SK-N-SH (cell line): ENCODE measurements around the gene URAD. TPM values are rescaled to one million over a fixed set of nuclear protein-coding genes. Genes with fewer than 3 reads are reported as not detected.

Source experiments
- CTCF ChIA-PET: fragments of 300-600, 350-600 bp; formaldehyde crosslinking; extraction: SDS; loops from one replicate; lab custom pipeline; 2021; lab: Yijun Ruan, JAX
- POLR2A ChIA-PET: fragments of 350-600 bp; sonication (Branson Sonifier 250); formaldehyde crosslinking; extraction: SDS; loops from one replicate; lab custom pipeline; 2020; ENCODE audit warnings: antibody characterized with exemption, inconsistent platforms; lab: Yijun Ruan, JAX
- DNase-seq: peaks from one replicate; pipeline ENCODE4 v3.0.0; 2012
- H2AFZ ChIP-seq: fragments of 200-600 bp; sonication (generic); 2 replicates; pipeline ENCODE4 v1.8.1; 2016; ENCODE audit warnings: antibody characterized with exemption, mild to moderate bottlenecking, low read depth
- H3F3A ChIP-seq: fragments of 200-600 bp; sonication (generic); replicated peaks from 2 replicates; pipeline ENCODE3; 2016; ENCODE audit warnings: antibody characterized with exemption, mild to moderate bottlenecking; ENCODE audit not compliant: insufficient read depth
- H3K27ac ChIP-seq, 2 experiments: fragments of 200-500 bp in 1 of 2; fragments of 200-600 bp in 1 of 2; sonication (Bioruptor generic) in 1 of 2; sonication (generic), shearing (Covaris generic) in 1 of 2; 2 replicates each; pipeline versions ENCODE4 v1.5.1 to v1.6.1; 2014 to 2016; ENCODE audit warnings: low read depth in 2 of 2, inconsistent platforms in 1 of 2, low read length in 1 of 2, mild to moderate bottlenecking in 1 of 2, mixed read lengths in 1 of 2
- H3K27me3 ChIP-seq: fragments of 200-600 bp; sonication (generic), shearing (Covaris generic); 2 replicates; pipeline ENCODE4 v1.6.1; 2016; ENCODE audit warnings: mixed run types; ENCODE audit not compliant: insufficient read depth
- H3K36me3 ChIP-seq, 2 experiments: fragments of 200-500 bp in 1 of 2; fragments of 200-600 bp in 1 of 2; sonication (Bioruptor generic) in 1 of 2; sonication (generic) in 1 of 2; replicated peaks in 1 of 2; 2 replicates each; pipeline versions ENCODE3 to v1.5.1; 2014 to 2016; ENCODE audit warnings: low read length in 1 of 2, mild to moderate bottlenecking in 1 of 2; ENCODE audit not compliant: insufficient read depth in 2 of 2, control insufficient read depth in 1 of 2
- H3K4me1 ChIP-seq, 2 experiments: fragments of 200-500 bp in 1 of 2; fragments of 200-600 bp in 1 of 2; sonication (Bioruptor generic) in 1 of 2; sonication (generic), shearing (Covaris generic) in 1 of 2; 2 replicates each; pipeline versions ENCODE4 v1.5.1 to v1.6.1; 2014 to 2016; ENCODE audit warnings: low read depth in 1 of 2, low read length in 1 of 2, mixed run types in 1 of 2; ENCODE audit not compliant: insufficient read depth in 2 of 2, control insufficient read depth in 1 of 2
- H3K4me2 ChIP-seq: fragments of 200-600 bp; sonication (generic), shearing (Covaris generic); 2 replicates; pipeline ENCODE4 v1.6.1; 2017; ENCODE audit warnings: mixed run types
- H3K4me3 ChIP-seq, 2 experiments: fragments of 200-500 bp in 1 of 2; fragments of 200-600 bp in 1 of 2; sonication (Bioruptor generic) in 1 of 2; sonication (generic), shearing (Covaris generic) in 1 of 2; 2 replicates each; pipeline versions ENCODE4 v1.5.1 to v1.8.1; 2014 to 2016; ENCODE audit warnings: low read depth in 2 of 2, inconsistent platforms in 1 of 2, low read length in 1 of 2, mild to moderate bottlenecking in 1 of 2, mixed read lengths in 1 of 2, moderate library complexity in 1 of 2
- H3K79me2 ChIP-seq: fragments of 200-600 bp; sonication (generic); 2 replicates; pipeline ENCODE4 v1.8.1; 2017; ENCODE audit warnings: mild to moderate bottlenecking; ENCODE audit not compliant: insufficient read depth
- H3K9ac ChIP-seq: fragments of 200-600 bp; sonication (generic); 2 replicates; pipeline ENCODE4 v1.6.1; 2017; ENCODE audit warnings: mixed run types
- H3K9me2 ChIP-seq: fragments of 200-600 bp; sonication (generic); 2 replicates; pipeline ENCODE4 v1.6.1; 2017; ENCODE audit warnings: mixed run types
- H3K9me3 ChIP-seq: fragments of 200-600 bp; sonication (generic); 2 replicates; pipeline ENCODE4 v1.6.1; 2017; ENCODE audit warnings: mixed run types, mild to moderate bottlenecking, moderate library complexity
- H4K20me1 ChIP-seq: fragments of 200-600 bp; sonication (generic); 2 replicates; pipeline ENCODE4 v1.6.1; 2017; ENCODE audit warnings: mild to moderate bottlenecking, mixed run types; ENCODE audit not compliant: insufficient read depth
- CHD2 ChIP-seq: fragments of 150-350 bp; IDR thresholded peaks from 2 replicates; pipeline ENCODE4 v1.6.1; 2018; ENCODE audit warnings: low read length; ENCODE audit not compliant: partially characterized antibody
- CTCF ChIP-seq: fragments of 200-600 bp; sonication (generic); IDR thresholded peaks from 2 replicates; pipeline ENCODE4 v1.6.1; 2017; ENCODE audit warnings: antibody characterized with exemption, mild to moderate bottlenecking, moderate library complexity
- FOXM1 ChIP-seq: IDR thresholded peaks from 2 replicates; pipeline ENCODE4 v1.4.0; 2012; ENCODE audit warnings: low read depth, mild to moderate bottlenecking
- IRF3 ChIP-seq: fragments of 150-350 bp; IDR thresholded peaks from 2 replicates; pipeline ENCODE4 v1.6.1; 2016; ENCODE audit warnings: mild to moderate bottlenecking, low read depth, low read length
- MAX ChIP-seq: IDR thresholded peaks from 2 replicates; pipeline ENCODE4 v1.4.0; 2012; ENCODE audit warnings: low read depth
- MEF2A ChIP-seq: IDR thresholded peaks from 2 replicates; pipeline ENCODE4 v1.4.0; 2012; ENCODE audit warnings: low read depth, borderline replicate concordance
- MXI1 ChIP-seq: IDR thresholded peaks from 2 replicates; pipeline ENCODE4 v1.6.1; 2012; ENCODE audit warnings: mild to moderate bottlenecking, low read depth, low read length, improper control_type of control experiment
- NFIC ChIP-seq: IDR thresholded peaks from 2 replicates; pipeline ENCODE4 v1.4.0; 2012; ENCODE audit warnings: borderline replicate concordance
- POLR2AphosphoS5 ChIP-seq: IDR thresholded peaks from 2 replicates; pipeline ENCODE4 v1.6.1; 2012; ENCODE audit warnings: low read depth, low read length
- RCOR1 ChIP-seq: fragments of 150-350 bp; IDR thresholded peaks from 2 replicates; pipeline ENCODE4 v1.6.1; 2017; ENCODE audit warnings: antibody characterized with exemption, low read length
- RFX5 ChIP-seq: IDR thresholded peaks from 2 replicates; pipeline ENCODE4 v1.6.1; 2012; ENCODE audit warnings: mild to moderate bottlenecking, improper control_type of control experiment, low read length
- SMC3 ChIP-seq: IDR thresholded peaks from 2 replicates; pipeline ENCODE4 v1.6.1; 2012; ENCODE audit warnings: low read depth, low read length, improper control_type of control experiment
- TAF1 ChIP-seq: IDR thresholded peaks from 2 replicates; pipeline ENCODE4 v1.6.1; 2012; ENCODE audit warnings: low read depth, mild to moderate bottlenecking, low read length, moderate library complexity, borderline replicate concordance
- YY1 ChIP-seq: IDR thresholded peaks from 2 replicates; pipeline ENCODE4 v1.4.0; 2012; ENCODE audit warnings: low read depth, mild to moderate bottlenecking
- WGBS: methylation state at CpG from one replicate; pipeline ENCODE4 v1.1.6; 2017; ENCODE audit warnings: low lambda C conversion rate; 5-methylcytosine and 5-hydroxymethylcytosine counted together
- polyA plus RNA-seq, 3 experiments: library from polyadenylated mRNA; depleted of rRNA; stranded (reverse); fragments of >200 nt; gene quantifications; 2 replicates each; pipeline ENCODE4 v1.2.3, GENCODE V29; 2012

The URAD gene
- polyA plus RNA-seq, 1 of the 3 experiments (the other 2 are of a cell fraction) = not detected

- TF ChIP-seq MEF2A = no peak
Measured at GRCh38 chr13:28031896-28032288, 43.4 kb upstream of the URAD start (continued).

GRCh38 chr13:28031220-28031895, 42.9 kb upstream of the URAD start:
- Histone ChIP-seq H3K27ac (no peak overlapping the region), H3K4me2 (no peak overlapping the region), H3K27me3 (peaks cover 56% of the 10 kb centered on the region; the same call in 1 of the 2 replicates), H3K9me2 (no peaks in the 10 kb centered on the region), H2AFZ (no peak overlapping the region), H3K4me1 (no peaks in the 10 kb centered on the region), H3K36me3 (no peaks in the 10 kb centered on the region), H3K79me2 (no peaks in the 10 kb centered on the region), H3K9ac (no peak overlapping the region), H3F3A (no peaks in the 10 kb centered on the region), H3K9me3 (no peaks in the 10 kb centered on the region), H3K4me3 (no peak overlapping the region), H4K20me1 (no peaks in the 10 kb centered on the region)
- no peak for DNase-seq
- TF ChIP-seq TAF1 = no peak
- TF ChIP-seq IRF3 = no peak
- TF ChIP-seq FOXM1 = no peak
- TF ChIP-seq MXI1 = no peak
- no peak for TF ChIP-seq POLR2AphosphoS5
- TF ChIP-seq CTCF = no peak
- no peak for TF ChIP-seq CHD2
- TF ChIP-seq MEF2A = no peak
- CTCF ChIA-PET = no interaction called here
- WGBS = 9% methylated on average over 10 of the region's 10 CpGs
- POLR2A ChIA-PET = no interaction called here

GRCh38 chr13:28027607-28028364, 39.3 kb upstream of the URAD start:
- Histone ChIP-seq H3K9ac (no peak overlapping the region), H3F3A (no peaks in the 10 kb centered on the region), H3K9me3 (no peaks in the 10 kb centered on the region), H2AFZ (no peak overlapping the region), H3K27me3 (peaks cover 50% of the 10 kb centered on the region), H3K4me1 (no peaks in the 10 kb centered on the region), H3K79me2 (no peaks in the 10 kb centered on the region), H3K36me3 (no peaks in the 10 kb centered on the region), H4K20me1 (no peaks in the 10 kb centered on the region), H3K4me3 (no peak overlapping the region), H3K9me2 (no peaks in the 10 kb centered on the region), H3K27ac (no peak overlapping the region), H3K4me2 (no peak overlapping the region)
- ChIA-PET CTCF (interaction anchor here (0.7 kb wide), 1 partner anchor 1379 kb away, joined by 3 read pairs; no protein-coding TSS in a partner anchor), POLR2A (no interaction called here)
- no peak for TF ChIP-seq YY1
- no peak for TF ChIP-seq RCOR1
- no peak for TF ChIP-seq RFX5
- no peak for TF ChIP-seq SMC3
- TF ChIP-seq MAX = no peak
- no peak for TF ChIP-seq NFIC
- WGBS = 2% methylated on average over 8 of the region's 8 CpGs
- DNase-seq = no peak
